Stimulated activated CD4-positive, alpha-beta T cell treated with anti-CD3 and anti-CD28 coated beads, Interleukin-1b, Interleukin-23, amount 100 ng/mL, for 48 hours (primary cell): ENCODE measurements around the gene DRC7.
A peak's percentile ranks its signal among the peaks of the same experiment; 100 is the strongest.

Source experiments
- DNase-seq: peaks from one replicate; pipeline ENCODE4 v3.0.0-alpha.2; 2020

DRC7 gene

DNA sequence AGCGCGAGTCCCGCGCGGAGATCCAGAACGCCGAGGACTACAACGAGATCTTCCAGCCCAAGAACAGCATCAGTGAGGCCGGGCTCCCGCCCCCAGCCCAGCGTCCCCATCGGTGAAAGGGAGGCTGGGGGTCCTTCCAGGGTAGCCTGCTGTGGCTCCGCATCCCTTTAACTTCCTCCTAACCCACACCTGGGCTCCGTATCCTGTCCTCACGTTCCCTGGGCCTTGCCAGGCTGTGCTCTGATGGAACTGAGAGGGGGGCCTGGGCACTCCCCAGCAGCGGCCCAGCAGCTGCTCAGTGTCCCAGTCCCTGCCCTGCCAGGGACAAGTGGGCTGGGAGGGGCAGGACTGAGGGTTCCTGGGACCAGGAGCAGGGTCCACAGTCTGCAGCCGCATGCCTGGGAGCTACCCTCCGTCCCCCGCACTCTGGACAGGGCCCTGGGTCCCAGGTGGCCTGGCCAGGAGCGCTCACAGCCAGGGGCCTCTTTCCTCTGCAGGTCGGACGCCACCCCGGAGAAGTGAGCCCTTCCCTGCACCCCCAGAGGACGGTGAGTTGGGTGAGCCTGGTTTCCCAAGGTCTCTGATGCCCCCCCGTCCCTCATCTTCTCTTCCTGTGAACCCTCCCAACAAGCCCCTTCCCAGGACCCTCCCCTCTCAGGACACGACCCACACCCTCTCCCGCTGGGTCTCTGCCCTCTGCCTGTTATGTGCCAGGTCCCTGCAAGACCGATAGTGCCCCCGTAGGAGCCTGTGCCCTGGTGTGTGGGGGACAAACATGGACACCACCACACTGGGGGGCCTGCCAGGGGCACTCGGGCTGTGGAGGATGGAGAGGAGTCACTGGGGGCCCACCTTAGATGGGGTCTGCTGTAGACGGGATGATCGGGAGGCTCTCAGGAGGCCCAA is 59.1 kb downstream of the DRC7 start:
- DNase-seq: no peak

DNA sequence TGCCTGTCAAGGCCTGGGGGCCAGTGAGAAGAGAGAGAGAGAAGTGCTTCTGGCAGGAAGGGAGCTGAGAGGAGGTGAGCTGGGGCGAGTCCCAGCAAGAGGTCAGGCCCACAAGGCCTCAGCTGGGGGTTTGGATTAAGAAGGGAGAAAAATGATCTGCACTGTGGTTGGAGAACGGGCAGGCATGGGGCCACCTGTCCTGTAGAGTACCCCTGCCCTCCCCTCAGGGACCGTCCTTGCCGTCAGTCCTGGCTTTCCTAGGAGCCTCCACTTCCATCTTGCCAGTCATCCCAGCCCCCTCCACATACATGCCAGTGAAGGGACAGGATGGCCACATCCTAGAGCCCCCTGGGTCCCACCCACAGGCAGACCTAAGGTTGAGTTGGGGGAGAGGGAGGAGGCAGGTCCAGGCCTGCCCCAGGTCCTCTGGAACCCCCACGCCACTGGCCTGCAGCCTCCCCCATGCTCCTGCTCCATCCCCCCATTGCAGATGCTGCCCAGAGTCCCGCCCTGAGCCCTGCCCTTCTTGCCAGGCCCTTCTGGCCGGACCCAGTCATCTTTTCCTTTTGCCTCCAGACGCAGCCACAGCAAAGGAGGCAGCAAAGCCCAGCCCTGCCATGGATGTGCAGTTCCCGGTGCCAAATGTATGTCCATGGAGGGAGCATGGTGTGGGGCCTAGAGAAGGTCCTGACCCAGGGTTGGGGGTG is 59.9 kb downstream of the DRC7 start:
- DNase-seq: no peak

DNA sequence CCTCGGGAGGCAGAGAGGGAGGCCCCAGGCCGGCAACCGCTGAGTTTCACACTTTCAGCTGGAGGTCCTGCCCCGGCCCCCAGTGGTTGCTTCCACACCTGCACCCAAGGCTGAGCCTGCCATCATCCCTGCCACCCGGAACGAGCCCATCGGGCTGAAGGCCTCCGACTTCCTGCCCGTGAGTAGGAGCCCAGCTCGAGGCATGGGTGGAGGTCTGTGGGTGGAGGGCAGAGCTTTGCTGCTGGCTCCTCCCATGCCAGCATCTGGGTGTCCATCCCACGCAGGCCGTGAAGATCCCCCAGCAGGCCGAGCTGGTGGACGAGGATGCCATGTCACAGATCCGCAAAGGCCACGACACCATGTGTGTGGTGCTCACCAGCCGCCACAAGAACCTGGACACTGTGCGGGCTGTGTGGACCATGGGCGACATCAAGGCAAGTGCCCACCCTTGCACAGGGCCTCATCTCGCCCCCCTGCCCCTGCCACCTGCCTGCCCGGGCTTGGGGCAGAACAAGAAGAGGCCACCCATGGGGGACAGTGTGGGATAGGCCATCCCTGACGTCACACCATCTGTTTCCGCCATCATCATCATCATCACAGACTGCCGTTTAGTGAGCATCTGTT is 60.6 kb downstream of the DRC7 start:
- DNase-seq: no peak

DNA sequence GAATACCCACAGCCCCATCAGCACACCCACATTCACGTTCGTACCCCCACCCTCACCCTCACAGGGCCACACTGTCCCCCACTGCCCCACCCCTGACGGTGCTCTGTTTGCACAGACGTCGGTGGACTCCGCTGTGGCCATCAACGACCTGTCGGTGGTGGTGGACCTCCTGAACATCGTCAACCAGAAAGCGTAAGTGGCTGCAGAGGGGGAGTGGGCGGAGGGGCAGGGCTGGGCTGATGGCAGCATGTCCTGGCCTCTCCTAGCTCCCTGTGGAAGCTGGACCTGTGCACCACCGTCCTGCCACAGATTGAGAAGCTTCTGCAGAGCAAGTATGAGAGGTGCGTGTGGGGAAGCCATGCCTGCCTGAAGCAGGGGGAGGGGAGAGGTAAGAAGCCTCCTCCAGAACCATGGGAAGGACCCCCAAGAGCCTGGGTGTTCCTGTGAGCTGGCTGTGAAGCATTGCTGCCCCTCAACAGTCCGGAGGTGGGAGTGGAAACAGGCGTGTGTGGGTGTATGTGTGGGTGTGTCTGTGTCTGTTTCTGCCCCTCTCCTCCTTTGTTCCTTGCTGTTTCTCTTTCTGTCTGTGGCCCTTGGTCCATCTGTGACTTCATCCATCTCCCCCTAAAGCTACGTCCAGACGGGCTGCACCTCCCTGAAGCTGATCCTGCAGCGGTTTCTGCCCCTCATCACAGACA is 61.3 kb downstream of the DRC7 start:
- no peak for DNase-seq

DNA sequence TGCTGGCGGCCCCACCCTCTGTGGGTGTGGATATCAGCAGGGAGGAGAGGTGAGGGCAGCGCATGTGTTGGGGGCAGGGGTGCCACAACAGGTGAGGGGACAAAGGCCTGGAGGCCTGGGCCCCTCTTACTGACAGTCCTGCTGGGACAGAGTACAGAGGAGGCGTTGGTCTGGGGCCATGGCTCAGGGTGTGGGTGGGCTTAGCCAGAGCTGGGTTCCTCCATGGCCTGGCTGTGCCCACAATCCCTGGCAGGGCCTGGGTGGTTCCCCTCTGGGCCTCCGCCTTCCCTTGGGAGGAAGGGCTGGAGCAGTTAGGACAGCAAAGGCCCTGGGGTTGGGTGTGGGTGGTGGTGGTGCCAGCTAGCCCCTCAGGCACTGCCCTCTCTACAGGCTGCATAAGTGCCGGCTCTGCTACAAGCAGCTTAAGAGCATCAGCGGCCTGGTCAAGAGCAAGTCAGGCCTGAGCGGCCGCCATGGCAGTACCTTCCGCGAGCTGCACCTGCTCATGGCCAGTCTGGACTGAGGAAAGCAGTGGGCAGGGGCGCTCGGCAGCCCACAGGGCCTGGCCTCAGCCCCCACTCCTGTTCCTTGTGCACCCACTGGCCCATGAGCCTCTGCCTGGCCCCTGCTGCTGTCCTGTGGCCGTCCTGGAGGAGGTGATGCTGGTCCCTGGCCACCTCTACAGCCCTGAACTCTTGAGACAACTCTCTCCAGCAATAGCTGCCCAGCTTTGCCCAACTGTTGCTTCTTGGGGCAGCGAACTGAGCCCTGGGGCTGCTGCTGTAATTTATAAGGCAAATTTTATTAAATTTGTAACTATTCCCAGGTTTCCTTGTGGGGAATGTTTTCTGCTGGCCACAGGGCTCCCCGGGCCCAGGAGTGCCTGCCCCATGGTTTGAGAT is 62.1 kb downstream of the DRC7 start:
- DNase-seq: no peak

DNA sequence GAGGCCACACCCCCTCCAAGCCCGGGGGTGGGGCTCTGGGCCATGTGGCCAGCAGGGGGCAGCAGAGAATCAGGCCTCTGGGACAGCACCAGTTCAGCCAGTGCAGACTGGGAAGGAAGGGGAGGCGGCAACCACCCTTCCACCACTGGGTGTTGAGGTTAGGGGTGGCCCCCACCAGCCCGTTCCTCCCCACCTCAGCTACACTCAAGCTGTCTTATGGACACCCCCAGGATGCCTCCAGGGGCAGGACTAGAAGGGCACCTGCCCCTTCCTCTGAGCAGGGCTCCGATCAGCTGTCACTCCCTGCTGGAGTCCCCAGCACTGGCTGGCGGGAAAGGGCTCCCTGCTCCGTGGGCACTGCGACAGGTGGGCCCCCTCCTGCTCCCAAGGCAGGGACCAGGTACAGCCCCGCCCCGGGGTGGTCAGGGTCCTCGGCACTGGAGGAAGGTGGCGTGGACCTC is 62.8 kb downstream of the DRC7 start:
- peak; percentile 82 for DNase-seq

DNA sequence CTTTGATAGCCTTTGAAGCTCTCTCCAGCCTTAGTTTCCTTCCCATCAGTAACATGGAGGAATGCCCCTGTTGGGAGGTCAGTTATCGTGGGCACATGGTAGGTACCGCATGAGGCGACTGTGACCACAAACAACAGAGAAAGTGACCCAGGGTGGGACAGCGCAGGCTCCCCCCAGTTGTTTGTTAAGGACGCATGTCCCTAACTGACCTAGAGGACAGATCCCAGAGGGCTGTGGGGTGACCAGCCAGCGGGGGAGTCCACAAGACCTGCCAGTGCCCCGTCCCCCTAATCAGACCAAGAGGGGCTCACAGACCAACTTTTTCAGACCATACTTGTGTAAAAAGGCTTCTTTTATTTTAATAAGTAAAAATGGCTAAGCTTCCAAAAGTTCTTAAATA is 63.3 kb downstream of the DRC7 start:
- no peak for DNase-seq

DNA sequence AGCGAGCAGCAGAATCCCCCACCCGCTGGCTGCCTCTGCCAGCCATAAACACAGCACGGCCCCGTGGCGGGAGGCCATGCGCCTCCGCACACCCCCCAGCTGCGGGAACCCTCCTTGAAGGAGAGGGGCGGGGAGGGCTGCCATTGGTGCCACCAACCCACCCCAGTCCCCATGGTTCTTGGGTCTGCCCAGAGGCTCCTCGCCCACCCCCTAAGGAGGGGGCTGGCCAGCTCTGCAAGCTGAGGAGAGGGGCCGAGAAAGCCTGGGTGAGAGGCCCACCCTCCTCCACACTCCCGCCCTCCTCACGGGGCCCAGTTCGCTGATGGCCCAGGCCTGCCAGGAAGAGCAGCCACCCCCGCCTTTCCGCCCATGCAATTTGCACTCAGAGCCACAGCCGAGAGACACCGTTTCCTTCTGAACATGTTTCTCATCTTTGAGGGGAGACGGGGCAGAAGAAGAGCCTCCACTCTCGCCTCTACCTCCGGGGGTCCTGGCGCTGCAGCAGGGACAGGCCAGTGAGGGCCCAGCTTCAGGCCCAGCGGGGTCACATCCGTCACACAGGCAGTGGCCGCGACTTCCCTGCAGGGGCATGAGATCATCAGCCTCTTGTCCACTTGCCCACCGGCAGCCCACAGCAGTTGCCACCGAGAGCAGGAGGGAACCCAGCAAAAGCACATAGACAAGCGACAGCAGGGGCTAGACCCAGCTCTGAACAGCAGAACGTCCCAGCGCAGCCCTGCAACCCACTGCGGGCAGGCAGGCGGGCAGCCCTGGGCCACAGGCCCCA is 63.9 kb downstream of the DRC7 start:
- no peak for DNase-seq

DNA sequence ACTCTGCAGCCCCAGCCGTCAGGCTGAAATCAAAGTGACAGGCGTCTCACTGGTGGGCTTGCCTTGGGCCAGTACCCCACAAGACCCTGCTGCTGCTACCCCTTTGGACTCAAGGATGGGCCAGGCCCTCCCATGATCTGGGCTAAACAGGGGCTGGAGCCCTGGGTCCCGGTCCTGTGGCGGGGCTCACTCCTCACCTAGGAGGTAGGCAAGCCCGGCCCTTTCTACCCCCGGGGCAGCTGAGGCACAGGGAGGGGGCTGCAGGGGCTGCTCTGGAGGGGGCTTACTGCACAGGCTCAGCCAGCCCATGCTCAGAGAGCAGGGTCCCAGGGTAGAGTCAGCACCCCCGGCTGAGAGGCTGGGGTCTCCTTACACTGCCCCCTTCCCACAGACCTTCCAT is 64.5 kb downstream of the DRC7 start:
- DNase-seq: no peak

DNA sequence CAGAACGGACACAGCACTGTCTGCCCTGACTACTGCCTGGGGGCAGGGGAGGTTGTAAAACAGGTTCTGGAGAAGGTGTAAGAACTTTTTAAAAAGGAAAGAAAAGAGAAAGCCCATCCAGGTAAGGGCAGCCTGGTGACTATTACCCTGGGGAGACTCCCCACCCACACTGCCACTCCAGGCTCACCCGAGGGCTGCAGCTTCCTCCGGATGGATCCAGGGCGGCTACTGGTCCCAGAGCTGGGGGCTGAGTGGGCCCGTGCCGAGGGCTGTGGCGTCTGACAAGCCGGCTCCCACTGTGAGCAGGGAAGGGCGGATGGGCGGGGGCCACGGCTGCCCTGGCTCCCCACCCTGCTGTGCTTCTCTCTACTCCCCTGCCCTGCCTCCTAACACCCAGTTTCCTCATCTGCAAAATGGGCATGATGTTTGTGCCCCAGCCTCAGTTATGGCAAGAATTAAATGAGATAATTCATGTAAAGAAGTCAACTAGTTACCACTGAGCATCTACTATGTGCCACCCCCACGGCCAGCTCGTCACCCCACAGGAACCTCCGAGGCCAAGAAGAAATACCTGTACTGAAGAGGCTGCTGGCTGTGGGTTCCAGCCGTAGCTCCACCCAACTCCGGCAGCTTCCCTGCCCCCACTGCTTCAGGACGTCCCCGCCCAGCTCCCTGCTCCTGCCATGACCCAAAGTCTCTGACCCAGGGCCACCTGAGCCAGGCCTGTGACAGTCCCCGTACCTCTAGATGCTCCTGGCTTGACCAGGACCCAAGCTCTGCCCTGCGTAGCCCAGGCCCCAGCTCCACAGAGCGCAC is 65.1 kb downstream of the DRC7 start:
- no peak for DNase-seq

DNA sequence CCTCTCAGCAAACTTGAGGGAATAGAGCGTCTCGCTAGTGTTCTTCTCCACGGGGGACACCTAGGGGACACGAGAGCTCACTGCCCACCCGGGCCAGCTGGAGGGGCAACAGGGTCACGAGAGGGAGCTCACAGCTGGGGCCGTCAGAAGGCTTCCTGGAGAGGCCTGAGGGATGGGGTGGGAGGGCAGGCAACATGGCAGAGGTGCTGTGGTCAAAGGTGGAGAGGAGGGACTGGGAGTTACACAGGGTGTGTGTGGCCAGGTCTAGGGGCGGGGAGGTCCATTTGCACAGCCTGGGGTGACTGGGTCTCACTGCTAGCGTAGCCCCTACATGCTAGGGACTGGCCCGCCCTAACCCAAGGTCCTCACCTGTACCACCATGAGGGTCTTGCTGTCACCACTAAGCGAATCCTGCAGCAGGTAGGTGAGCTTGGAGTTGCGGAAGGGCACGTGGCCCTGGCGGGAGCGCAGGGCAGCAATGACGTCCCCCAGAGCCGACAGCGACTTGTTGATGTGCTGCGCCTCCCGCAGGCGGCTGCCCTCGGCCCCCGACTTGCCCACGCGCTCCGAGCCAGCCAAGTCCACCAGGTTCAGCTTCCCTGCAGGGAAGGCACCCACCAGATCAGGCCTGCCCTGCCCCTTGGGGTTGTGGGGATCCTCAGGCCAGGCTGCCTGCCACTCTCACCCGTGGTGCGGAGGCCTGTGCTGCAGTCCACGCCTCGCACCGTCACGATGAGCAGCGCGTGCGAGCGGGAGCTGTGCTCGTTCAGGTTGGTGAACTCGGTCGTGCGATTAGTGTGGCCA is 66.0 kb downstream of the DRC7 start:
- DNase-seq: no peak

DNA sequence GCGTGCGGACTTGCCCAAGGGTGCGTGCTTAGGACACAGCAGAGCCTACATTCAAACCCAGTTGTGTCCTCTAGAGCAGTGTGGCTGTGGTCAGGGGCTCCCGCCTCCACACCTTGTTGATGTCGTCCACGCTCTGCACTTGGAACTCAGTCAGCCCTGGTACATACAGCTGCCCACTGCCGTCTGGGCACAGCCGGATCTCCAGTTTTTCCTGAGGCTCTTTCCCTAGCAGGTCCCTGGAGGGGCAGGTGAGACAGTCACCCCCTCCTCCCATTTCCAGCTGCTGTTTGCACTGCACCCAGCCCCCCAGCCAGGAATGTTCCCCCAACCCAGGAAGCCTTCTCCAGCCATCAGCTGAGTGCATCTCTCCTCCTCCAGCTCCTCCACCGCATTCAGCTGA is 66.7 kb downstream of the DRC7 start:
- no peak for DNase-seq

DNA sequence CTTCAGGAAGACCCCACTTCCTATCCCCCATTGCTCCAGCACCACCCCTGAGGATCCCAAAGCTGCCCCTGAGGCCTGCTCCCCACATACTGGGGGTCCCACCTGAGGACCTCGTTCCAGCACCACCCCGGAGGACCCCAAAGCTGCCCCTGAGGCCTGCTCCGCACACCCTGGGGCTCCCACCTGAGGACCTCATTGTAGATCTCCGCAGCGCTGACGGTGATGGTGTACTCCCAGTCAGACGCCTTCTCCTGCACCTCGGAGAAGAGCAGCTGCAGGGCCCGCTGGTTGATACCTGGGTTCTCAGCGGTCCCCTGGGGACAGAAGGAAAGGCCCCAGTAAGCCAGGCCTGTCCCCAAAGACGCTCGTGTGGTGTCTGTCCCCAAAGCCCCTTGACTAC is 67.4 kb downstream of the DRC7 start:
- no peak for DNase-seq

DNA sequence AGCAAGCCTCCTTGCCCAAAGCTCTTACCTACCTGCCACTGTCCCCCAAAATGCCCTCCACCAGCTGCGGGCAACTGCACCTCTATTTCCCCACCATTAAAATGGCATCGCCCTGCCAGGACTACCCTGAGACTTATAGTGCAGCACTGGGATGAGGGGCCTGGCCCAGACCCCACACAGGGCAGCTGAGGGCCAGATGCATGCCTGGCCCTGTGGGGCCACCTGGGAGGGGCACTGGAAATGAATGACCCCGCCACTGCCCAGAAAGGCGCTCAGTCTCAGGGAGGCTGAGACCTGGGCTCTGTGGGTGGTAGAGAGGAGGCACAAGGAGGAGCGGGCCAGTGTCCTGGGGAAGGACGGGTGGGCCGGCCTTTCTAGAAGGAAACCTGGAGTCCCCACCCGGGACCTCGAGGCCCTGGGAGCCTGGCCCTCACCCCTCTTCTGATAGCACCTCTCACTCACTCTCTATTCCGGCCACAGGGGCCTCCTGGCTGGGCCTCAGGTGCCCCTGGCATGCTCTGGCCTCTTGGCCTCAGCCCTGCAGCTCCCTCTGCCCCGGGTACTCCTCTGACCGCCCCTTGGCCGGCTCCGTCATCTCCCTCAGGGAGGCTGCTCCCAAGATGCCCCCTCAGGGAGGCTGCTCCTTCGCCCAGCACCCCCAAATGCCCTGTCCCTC is 67.9 kb downstream of the DRC7 start:
- no peak for DNase-seq

DNA sequence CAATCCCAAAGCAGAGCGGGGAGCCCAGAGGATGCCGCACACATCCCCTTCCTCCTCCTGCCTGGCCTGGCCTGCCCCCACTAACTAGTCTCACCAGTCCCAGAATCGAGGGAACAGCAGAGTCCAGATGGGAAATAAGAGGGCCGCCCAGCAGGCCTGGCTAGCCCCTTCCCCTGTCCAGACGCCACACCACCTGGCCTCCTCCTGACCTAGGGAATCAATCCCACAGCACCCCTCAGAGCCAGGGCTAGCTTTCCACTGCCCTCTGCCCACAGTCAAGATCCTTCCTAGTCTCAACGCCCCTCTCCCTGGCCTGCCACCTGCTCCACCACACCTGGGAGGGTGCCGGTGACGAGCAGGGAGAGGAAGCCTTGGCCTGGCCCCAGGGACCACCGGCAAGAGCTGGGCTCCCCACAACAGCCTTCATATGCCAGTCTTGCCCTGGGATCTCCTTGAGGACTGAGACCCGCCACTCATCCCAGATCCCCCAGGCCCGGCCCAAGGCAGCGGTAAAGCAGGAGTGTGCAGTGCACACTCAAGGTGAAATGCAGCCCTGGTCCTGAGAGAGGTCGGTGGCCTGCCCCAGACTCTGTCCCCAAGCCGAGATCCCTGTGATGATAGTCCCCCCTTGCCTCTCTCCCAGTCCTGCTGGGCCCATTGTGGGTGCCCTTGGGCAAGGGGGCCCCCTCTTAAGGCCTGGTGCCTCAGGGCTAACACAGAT is 68.8 kb downstream of the DRC7 start:
- no peak for DNase-seq

DNA sequence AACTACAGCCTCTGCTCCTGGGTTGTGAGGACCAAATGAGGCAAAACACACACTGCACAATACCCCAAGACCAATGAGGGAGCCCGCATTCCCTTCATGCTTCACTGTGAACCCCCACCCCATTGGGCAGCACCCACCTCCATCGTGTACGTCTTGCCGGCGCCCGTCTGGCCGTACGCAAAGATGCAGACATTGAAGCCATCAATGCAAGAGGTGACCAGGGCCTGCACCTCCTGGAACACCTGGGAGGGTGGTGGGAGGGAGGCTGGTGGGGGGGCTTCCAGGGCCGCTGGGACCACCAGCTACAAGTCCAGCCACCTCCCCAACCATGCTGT is 69.4 kb downstream of the DRC7 start:
- no peak for DNase-seq

DNA sequence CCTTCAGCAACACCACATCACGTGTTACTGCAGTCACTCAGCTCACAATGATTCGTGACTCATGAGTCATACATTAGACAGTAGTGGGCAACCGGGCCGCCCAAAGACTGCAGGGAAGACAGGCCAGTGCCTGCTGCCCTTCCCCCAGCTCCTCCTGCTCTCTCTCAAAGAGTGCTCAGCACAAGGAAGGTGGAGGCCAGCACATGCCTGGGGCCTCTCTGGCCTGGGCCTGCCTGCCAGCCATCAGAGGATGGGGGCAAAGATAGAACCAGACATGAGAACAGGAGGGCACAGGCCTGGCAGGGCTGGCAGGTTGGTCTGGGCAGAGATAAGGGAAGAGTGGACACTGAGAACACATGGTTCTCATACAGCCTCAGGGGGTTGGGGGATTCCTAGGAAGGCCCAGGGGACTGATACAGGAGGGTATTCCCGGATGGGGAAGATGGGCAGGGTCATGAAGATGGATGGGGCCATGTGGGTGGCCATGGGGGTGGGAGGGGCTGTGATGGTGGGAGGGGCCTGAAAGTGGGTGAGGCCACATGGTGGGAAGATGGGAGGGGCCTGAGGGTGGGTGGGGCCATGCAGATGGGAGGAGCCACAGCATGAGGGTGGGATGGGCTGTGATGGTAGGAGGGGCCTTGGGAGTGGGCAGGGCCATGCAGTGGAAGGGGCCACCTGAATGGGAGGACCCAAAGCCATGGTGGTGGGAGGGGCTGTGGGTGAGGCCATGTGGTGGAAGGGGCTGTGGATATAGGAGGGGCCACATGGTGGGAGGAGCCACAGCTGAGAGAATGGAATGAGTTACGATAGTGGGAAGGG is 69.9 kb downstream of the DRC7 start:
- DNase-seq: peak; percentile 51
